MM.1S (cell line): Measurements from ENCODE around the gene CDYL.

Experiments
- DNase-seq: peaks from one replicate; pipeline ENCODE4 v3.0.0-alpha.2; 2015
- H2AFZ ChIP-seq: fragments of 300-600 bp; sonication (generic); 2 replicates; pipeline ENCODE4 v1.6.0; 2016; ENCODE audit warnings: antibody characterized with exemption, low read length
- H3F3A ChIP-seq: fragments of 300-600 bp; sonication (generic); 2 replicates; pipeline ENCODE4 v1.6.1; 2016; ENCODE audit warnings: mild to moderate bottlenecking, antibody characterized with exemption, low read length, moderate library complexity, mixed read lengths; ENCODE audit not compliant: insufficient read depth
- H3K27ac ChIP-seq: fragments of 300-600 bp; sonication (generic); 2 replicates; pipeline ENCODE4 v1.5.1; 2016; ENCODE audit warnings: mild to moderate bottlenecking, low read length
- H3K27me3 ChIP-seq: fragments of 300-600 bp; sonication (generic); replicated peaks from 2 replicates; pipeline ENCODE4 v1.6.0; 2016; ENCODE audit warnings: low read length; ENCODE audit not compliant: insufficient read depth
- H3K36me3 ChIP-seq: fragments of 300-600 bp; sonication (generic); replicated peaks from 2 replicates; pipeline ENCODE4 v1.6.1; 2016; ENCODE audit warnings: mild to moderate bottlenecking, low read length, mixed read lengths; ENCODE audit not compliant: insufficient read depth
- H3K4me1 ChIP-seq: fragments of 300-600 bp; sonication (generic); 2 replicates; pipeline ENCODE4 v1.6.1; 2016; ENCODE audit warnings: low read length, mixed read lengths
- H3K4me2 ChIP-seq: fragments of 300-600 bp; sonication (generic); 2 replicates; pipeline ENCODE4 v1.6.0; 2016; ENCODE audit warnings: low read depth, low read length
- H3K4me3 ChIP-seq: fragments of 300-600 bp; sonication (generic); 2 replicates; pipeline ENCODE4 v1.5.1; 2016; ENCODE audit warnings: low read length, mixed read lengths
- H3K79me2 ChIP-seq: fragments of 300-600 bp; sonication (generic); 2 replicates; pipeline ENCODE4 v1.6.1; 2016; ENCODE audit warnings: mixed run types, low read length, mixed read lengths
- H3K9ac ChIP-seq: fragments of 300-600 bp; sonication (generic); 2 replicates; pipeline ENCODE4 v1.6.1; 2016; ENCODE audit warnings: low read length, mixed read lengths
- H3K9me2 ChIP-seq: fragments of 300-600 bp; sonication (generic); replicated peaks from 2 replicates; pipeline ENCODE4 v1.6.1; 2016; ENCODE audit warnings: mild to moderate bottlenecking, low read length, mixed read lengths; ENCODE audit not compliant: insufficient read depth
- H3K9me3 ChIP-seq: fragments of 300-600 bp; sonication (generic); replicated peaks from 2 replicates; pipeline ENCODE4 v1.6.1; 2016; ENCODE audit warnings: mild to moderate bottlenecking, low read length, mixed read lengths; ENCODE audit not compliant: insufficient read depth
- H4K20me1 ChIP-seq: fragments of 300-600 bp; sonication (generic); 2 replicates; pipeline ENCODE4 v1.6.1; 2016; ENCODE audit warnings: mild to moderate bottlenecking, low read length, moderate library complexity, mixed read lengths; ENCODE audit not compliant: insufficient read depth
- EZH2 ChIP-seq: fragments of 300-600 bp; sonication (generic); optimal IDR thresholded peaks from 2 replicates; pipeline ENCODE3; 2017; ENCODE audit warnings: low read depth, mild to moderate bottlenecking, antibody characterized with exemption, low read length, mixed read lengths
- EZH2phosphoT487 ChIP-seq: fragments of 300-600 bp; sonication (generic); IDR thresholded peaks from 2 replicates; pipeline ENCODE4 v1.6.1; 2018; ENCODE audit warnings: antibody characterized with exemption, low read length
- TF ChIP-seq, protein P1 (sequence below): fragments of 300-600 bp; sonication (generic); IDR thresholded peaks from 2 replicates; pipeline ENCODE4 v1.5.1; 2016; ENCODE audit warnings: antibody characterized with exemption, low read length, mixed read lengths

Gene CDYL

DNA sequence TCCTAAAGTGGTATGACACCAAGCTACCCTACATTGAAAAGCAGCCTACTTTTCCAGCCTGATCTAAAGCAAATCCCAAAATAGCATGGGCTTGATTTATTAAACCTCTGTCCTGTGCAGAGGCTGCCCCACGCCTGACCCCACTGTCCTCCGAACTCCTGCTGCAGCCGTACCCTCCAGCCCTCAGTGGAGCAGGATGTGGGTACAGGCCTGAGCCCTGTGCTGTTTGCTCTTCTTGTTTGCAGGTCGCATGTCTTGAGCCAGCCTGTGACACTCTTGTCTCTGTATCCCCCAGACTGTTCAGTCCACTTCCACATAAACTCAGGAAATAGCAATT is 166.4 kb downstream of the CDYL start:
- no peak for DNase-seq
- H3K27me3 ChIP-seq = no peaks in the 10 kb centered on the region
- H3K36me3 ChIP-seq = peaks cover 10% of the 10 kb centered on the region; the same call in 1 of the 2 replicates
- H3K4me2 ChIP-seq = peak overlapping the region; percentile 28
- no peak for TF ChIP-seq EZH2
- TF ChIP-seq, protein P1, sequence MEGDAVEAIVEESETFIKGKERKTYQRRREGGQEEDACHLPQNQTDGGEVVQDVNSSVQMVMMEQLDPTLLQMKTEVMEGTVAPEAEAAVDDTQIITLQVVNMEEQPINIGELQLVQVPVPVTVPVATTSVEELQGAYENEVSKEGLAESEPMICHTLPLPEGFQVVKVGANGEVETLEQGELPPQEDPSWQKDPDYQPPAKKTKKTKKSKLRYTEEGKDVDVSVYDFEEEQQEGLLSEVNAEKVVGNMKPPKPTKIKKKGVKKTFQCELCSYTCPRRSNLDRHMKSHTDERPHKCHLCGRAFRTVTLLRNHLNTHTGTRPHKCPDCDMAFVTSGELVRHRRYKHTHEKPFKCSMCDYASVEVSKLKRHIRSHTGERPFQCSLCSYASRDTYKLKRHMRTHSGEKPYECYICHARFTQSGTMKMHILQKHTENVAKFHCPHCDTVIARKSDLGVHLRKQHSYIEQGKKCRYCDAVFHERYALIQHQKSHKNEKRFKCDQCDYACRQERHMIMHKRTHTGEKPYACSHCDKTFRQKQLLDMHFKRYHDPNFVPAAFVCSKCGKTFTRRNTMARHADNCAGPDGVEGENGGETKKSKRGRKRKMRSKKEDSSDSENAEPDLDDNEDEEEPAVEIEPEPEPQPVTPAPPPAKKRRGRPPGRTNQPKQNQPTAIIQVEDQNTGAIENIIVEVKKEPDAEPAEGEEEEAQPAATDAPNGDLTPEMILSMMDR = no peak
- TF ChIP-seq EZH2phosphoT487 = no peak
- no peak overlapping the region for H3K4me3 ChIP-seq
- no peaks in the 10 kb centered on the region for H4K20me1 ChIP-seq
- peaks cover 34% of the 10 kb centered on the region for H3F3A ChIP-seq
- H2AFZ ChIP-seq = no peak overlapping the region
- H3K79me2 ChIP-seq = peaks cover 51% of the 10 kb centered on the region
- no peak overlapping the region; the same call in 1 of the 2 replicates for H3K9ac ChIP-seq
- H3K4me1 ChIP-seq = peaks cover 55% of the 10 kb centered on the region
- H3K9me2 ChIP-seq = no peaks in the 10 kb centered on the region
- no peaks in the 10 kb centered on the region for H3K9me3 ChIP-seq
- H3K27ac ChIP-seq = peak overlapping the region; percentile 75; the same call in 1 of the 2 replicates

DNA sequence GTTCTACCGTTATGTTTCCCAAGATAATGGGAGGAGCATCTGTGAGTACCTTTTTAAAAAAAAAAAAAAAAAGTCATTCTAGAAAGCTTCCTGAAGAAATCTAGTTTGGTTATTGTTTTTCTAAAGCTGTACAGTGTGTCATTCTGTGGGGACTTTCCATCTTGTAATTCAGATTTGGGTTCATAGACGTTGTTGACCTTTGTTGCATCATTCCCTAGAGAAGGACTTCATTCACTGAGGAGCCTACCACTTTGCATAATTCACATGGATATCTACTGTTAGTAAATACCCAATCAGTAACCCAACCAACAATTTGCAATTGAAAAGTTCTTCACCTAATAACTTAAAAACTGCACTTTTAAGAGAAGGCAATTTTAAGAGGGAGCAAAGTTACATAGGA is 167.5 kb downstream of the CDYL start:
- H3K27me3 ChIP-seq = no peaks in the 10 kb centered on the region
- no peak overlapping the region for H2AFZ ChIP-seq
- H3K27ac ChIP-seq = no peak overlapping the region
- H3K4me1 ChIP-seq = peaks cover 45% of the 10 kb centered on the region
- peaks cover 34% of the 10 kb centered on the region for H3F3A ChIP-seq
- DNase-seq = no peak
- H3K9me2 ChIP-seq = no peaks in the 10 kb centered on the region
- no peaks in the 10 kb centered on the region for H4K20me1 ChIP-seq
- peaks cover 10% of the 10 kb centered on the region; the same call in 1 of the 2 replicates for H3K36me3 ChIP-seq
- H3K4me3 ChIP-seq = no peak overlapping the region
- no peak overlapping the region for H3K9ac ChIP-seq
- H3K9me3 ChIP-seq = no peaks in the 10 kb centered on the region
- TF ChIP-seq EZH2 = no peak
- TF ChIP-seq EZH2phosphoT487 = no peak
- TF ChIP-seq, protein P1 = no peak
- peaks cover 46% of the 10 kb centered on the region for H3K79me2 ChIP-seq
- H3K4me2 ChIP-seq = no peak overlapping the region

DNA sequence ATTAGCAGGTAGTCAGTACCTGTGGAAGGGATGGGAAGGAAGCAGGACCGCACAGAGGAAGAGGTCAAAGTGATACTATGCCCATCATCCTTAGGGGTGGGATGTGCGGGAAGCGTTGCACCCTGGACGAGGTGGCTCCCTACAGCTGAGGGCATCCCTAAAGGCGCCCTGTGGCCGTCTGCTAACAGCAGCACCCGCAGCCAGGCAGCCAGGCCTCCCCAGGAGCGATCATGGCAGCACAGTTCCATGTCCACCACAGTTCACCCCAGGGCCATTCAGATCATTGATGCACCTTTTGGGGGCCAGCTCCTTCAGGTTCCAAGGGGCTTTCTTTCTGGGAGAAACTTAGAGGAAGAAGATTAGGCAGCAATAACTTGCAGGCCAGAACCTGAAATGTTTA is 168.1 kb downstream of the CDYL start:
- Histone ChIP-seq H2AFZ (no peak overlapping the region), H3K9ac (no peak overlapping the region), H3K79me2 (peaks cover 46% of the 10 kb centered on the region), H3K27ac (no peak overlapping the region), H3F3A (peaks cover 34% of the 10 kb centered on the region), H3K36me3 (peaks cover 10% of the 10 kb centered on the region; the same call in 1 of the 2 replicates), H4K20me1 (no peaks in the 10 kb centered on the region), H3K4me1 (peaks cover 39% of the 10 kb centered on the region), H3K9me2 (no peaks in the 10 kb centered on the region), H3K9me3 (no peaks in the 10 kb centered on the region), H3K4me3 (no peak overlapping the region), H3K27me3 (no peaks in the 10 kb centered on the region), H3K4me2 (no peak overlapping the region)
- DNase-seq = no peak
- no peak for TF ChIP-seq EZH2
- TF ChIP-seq, protein P1 = no peak
